ENCODE results near the gene C16orf96. TPM values are rescaled to one million over a fixed set of nuclear protein-coding genes. Genes with fewer than 3 reads are reported as not detected.

C16orf96 gene
- total RNA-seq, 2 experiments from 2014 or later = 0.08 to 0.20 TPM

- Mint-ChIP-seq H3K4me3 (no peak overlapping the region), H3K27me3 (no peaks in the 10 kb centered on the region), H3K4me1 (peaks cover 26% of the 10 kb centered on the region), H3K36me3 (peaks cover 3% of the 10 kb centered on the region), H3K9me3 (no peaks in the 10 kb centered on the region), H3K27ac (no peak overlapping the region)
- no peak for DNase-seq
Measured at GRCh38 chr16:4641895-4642294, 85.8 kb downstream of the C16orf96 start.

DNA sequence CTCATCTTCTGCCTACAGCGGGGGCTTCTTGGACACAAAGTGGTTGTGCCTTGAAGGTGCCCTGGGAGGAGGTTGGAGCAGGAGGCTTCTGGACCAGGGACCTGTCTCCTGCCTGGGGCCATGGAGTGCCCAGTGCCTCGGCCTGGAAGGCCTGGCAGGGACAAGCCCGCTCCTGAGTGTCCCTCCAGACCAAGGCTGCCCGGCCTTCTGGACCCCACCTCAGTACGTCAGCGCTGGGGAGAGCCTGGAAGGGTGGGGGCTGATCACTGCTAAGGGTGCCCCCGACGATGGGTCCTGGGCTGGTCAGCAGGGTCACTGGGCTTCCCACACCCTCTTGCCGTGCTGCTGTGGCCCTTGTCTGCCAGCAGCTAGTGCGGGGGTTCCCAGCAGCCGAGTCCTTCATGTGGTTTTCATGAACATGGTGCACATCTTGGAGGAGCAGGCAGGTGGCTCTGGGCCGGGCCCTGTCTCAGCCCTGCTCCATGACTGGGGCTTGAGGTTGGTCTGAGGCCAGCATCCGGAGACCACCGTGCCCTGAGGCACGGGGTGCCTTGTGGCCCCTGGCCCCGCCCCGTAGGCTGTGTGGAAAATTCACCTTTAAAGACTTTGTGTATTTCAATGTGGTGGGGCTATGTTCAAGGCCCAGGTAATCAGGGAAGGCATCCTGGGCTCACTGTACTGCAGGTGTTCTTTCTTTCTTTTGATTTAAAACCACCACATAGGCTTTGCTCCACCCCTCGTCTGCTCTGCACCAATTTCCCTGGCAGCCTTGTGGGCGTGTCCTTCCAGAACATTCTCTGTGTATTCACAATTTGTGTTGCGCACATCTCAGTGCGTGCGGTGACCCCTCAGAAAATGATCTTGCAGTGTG, 90.9 kb downstream of the C16orf96 start:
- H3K4me3 Mint-ChIP-seq = no peak overlapping the region
- H3K36me3 Mint-ChIP-seq = peaks cover 21% of the 10 kb centered on the region
- H3K4me1 Mint-ChIP-seq = peaks cover 25% of the 10 kb centered on the region
- H3K27me3 Mint-ChIP-seq = no peaks in the 10 kb centered on the region
- no peak for DNase-seq
- H3K27ac Mint-ChIP-seq = peak overlapping the region; percentile 60
- no peaks in the 10 kb centered on the region for H3K9me3 Mint-ChIP-seq

GRCh38 chr16:4647644-4647980, 91.5 kb downstream of the C16orf96 start:
- Mint-ChIP-seq H3K9me3 (no peaks in the 10 kb centered on the region), H3K4me1 (peaks cover 25% of the 10 kb centered on the region), H3K36me3 (peaks cover 21% of the 10 kb centered on the region), H3K27ac (no peak overlapping the region), H3K4me3 (no peak overlapping the region), H3K27me3 (no peaks in the 10 kb centered on the region)
- no peak for DNase-seq

GRCh38 chr16:4648917-4649316, 92.8 kb downstream of the C16orf96 start:
- Mint-ChIP-seq H3K4me1 (peaks cover 25% of the 10 kb centered on the region), H3K27ac (peak overlapping the region; percentile 75), H3K36me3 (peaks cover 21% of the 10 kb centered on the region), H3K4me3 (no peak overlapping the region), H3K27me3 (no peaks in the 10 kb centered on the region), H3K9me3 (no peaks in the 10 kb centered on the region)
- DNase-seq = no peak

GRCh38 chr16:4649744-4650442, 93.8 kb downstream of the C16orf96 start:
- Mint-ChIP-seq H3K36me3 (peaks cover 21% of the 10 kb centered on the region), H3K4me3 (no peak overlapping the region)
- DNase-seq = peak; percentile 35

More at GRCh38 chr16:4649744-4650442, 93.8 kb downstream of the C16orf96 start:
- Mint-ChIP-seq H3K27me3 (no peaks in the 10 kb centered on the region), H3K9me3 (no peaks in the 10 kb centered on the region), H3K27ac (no peak overlapping the region), H3K4me1 (peaks cover 25% of the 10 kb centered on the region)

Other genes with a start within 250 kb of the C16orf96 start
- under 1 TPM; 0.08 to 0.16 TPM for gene GLIS2, start 240.3 kb upstream of the C16orf96 start, total RNA-seq
- 10 to 100 TPM; 73.0 to 73.9 TPM for gene PAM16, start 205.0 kb upstream of the C16orf96 start, total RNA-seq
- gene VASN, start 184.5 kb upstream of the C16orf96 start, total RNA-seq = under 1 TPM in 1 of 2 experiments, not detected in 1; 0.08 TPM
- 10 to 100 TPM; 66.2 to 73.1 TPM for gene CORO7, start 139.7 kb upstream of the C16orf96 start, total RNA-seq
- 100 to 1,000 TPM; 103 to 107 TPM for gene DNAJA3, start 130.5 kb upstream of the C16orf96 start, total RNA-seq
- gene NMRAL1, start 81.7 kb upstream of the C16orf96 start, total RNA-seq = 10 to 100 TPM; 62.5 to 64.4 TPM
- gene HMOX2, start 79.9 kb upstream of the C16orf96 start, total RNA-seq = 10 to 100 TPM; 84.4 to 88.4 TPM
- gene CDIP1, start 17.6 kb upstream of the C16orf96 start, total RNA-seq = 10 to 100 TPM; 33.0 to 33.3 TPM
- gene UBALD1, start 58.5 kb downstream of the C16orf96 start, total RNA-seq = 10 to 100 TPM; 21.3 to 25.4 TPM
- gene MGRN1, start 68.5 kb downstream of the C16orf96 start, total RNA-seq = 10 to 100 TPM; 63.7 to 64.3 TPM
- gene NUDT16L1, start 137.2 kb downstream of the C16orf96 start, total RNA-seq = 10 to 100 TPM; 26.5 to 29.1 TPM
- 10 to 100 TPM; 12.1 to 16.1 TPM for gene ANKS3, start 177.9 kb downstream of the C16orf96 start, total RNA-seq
- gene DNAAF8, start 178.2 kb downstream of the C16orf96 start, total RNA-seq = under 1 TPM; 0.10 to 0.62 TPM
- 1 to 10 TPM; 7.5 to 9.3 TPM for gene ZNF500, start 210.8 kb downstream of the C16orf96 start, total RNA-seq
- gene SEPTIN12, start 232.0 kb downstream of the C16orf96 start, total RNA-seq = not detected
- gene SMIM22, start 239.0 kb downstream of the C16orf96 start, total RNA-seq = not detected
- gene ROGDI, start 246.3 kb downstream of the C16orf96 start, total RNA-seq = 1 to 10 TPM; 3.0 to 3.2 TPM